NCI-H187 treated with DMSO at 0.1 percent for 48 hours (cell line): Measurements from ENCODE around the gene MRPL20.
"Not testable (repeated sequence)": the region's sequence is repeated elsewhere in the genome, so short reads cannot be mapped to it uniquely, and the experiment has no call there.

Source experiments
- DNase-seq: peaks from one replicate; lab custom pipeline; 2025; lab: John Stamatoyannopoulos, UW

MRPL20 gene

DNA sequence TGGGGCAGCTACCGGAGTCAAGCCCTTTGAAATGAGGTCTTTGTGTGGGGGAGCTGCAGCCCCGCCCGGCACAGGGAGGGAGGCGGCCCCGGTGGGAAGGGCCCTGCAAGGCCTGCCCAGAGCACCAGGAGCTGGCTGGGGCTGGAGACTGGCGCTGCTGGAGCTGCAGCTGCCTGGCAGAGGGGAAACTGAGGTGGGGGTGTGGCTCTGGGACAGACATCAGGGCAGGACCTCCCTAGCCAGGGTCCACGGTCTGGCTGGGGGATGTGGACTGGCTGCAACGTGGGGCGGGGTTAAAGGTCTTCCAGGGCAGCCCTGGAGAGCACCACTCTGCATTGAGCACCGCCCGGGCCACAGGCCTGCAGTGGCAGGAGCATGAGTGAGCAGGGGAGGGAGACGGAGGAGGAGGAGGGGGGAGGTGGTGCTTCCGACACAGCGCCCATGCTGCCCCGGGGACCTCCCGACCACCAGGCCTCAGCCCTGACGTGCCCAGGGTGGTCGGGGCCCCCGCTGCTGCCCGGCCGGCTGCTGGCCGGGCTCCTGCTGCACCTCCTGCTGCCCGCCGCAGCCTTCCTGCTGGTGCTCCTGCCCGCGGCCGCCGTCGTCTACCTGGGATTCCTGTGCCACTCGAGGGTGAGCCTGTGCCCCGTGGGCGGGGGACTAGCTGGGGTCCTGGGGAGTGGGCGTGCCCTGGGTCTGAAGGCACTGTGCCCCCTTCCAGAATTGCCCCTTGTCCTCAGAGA is 18.8 kb upstream of the MRPL20 start:
- DNase-seq: no peak

DNA sequence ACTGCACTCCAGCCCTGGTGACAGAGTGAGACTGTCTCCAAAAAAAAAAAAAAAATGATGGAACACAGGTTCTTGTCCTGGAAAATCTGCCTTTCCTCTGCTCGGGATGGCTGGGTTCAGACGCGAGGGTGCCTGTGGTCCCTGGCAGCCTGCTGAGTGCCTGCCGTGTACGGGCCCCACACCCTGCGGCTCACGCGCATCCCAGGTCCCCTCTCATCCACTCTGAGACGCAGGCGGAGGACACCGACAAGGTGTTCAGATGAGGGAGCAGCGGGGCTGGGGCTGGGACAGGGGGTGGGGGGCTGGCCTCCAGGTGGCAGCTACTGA is 18.3 kb upstream of the MRPL20 start:
- no peak for DNase-seq

DNA sequence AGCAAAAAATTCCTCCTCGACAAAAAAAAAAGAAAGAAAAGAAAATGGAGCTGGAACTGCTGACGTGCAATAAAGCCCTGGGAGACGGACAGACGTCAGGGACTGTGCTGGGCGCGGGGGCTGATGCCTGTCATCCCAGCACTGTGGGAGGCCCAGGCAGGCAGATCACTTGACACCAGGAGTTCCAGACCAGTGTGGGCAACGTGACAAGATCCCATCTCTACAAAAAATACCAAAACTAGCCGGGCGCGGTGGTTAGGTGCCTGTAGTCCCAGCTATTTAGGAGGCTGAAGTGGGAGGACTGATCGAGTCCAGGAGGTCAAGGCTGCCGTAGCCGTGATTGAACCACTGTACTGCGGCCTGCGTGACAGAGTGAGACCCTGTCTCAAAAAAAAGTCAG is 17.6 kb upstream of the MRPL20 start:
- no peak for DNase-seq

DNA sequence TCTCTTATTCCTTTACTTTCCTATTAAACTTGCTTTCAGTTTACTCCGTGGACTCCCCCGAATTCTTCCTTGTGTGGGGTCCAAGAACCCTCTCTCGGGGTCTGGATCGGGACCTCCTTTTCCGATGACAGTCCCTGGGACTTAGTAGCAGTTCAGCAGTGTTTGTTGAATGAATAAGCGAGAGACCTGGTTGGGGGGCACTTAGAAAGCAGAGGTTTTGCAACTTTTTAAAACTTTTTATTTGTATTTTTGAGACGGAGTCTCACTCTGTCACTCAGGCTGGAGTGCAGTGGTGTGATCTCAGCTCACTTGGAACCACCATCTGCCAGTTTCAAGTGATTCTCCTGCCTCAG is 16.1 kb upstream of the MRPL20 start:
- no peak for DNase-seq

DNA sequence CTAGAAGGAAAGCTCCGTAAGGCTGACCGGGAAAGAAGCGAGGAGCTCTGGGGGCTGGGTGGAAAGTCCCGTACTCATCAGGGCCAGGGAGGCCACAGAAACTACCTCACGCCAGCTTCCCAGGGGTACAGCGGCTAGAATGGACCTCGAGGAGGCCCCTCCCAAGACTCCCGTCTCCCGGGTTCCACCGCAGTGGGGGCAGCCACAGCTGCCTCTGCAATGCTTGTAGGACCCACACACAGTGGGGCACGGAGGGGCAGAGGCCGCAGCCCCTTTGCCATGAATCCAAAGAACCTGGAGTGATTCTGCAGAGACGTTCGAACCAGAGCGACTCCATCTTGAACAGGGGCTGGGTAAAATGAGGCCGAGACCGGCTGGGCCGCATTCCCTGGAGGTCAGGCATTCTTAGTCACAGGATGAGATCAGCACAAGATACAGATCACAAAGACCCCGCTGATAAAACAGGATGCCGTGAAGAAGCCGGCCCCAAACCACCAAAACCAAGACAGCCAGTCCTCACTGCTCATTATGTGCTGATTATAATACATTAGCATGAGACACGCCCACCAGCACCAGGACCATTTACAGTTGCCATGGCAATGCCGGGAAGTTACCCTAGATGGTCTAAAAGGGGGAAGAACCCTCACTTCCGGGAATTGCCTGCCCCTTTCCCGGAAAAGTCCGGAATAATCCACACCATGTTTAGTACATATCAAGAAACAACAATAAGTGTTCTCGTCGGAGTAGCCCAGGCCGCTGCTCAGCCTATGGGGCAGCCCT is 15.6 kb upstream of the MRPL20 start:
- DNase-seq: no peak

DNA sequence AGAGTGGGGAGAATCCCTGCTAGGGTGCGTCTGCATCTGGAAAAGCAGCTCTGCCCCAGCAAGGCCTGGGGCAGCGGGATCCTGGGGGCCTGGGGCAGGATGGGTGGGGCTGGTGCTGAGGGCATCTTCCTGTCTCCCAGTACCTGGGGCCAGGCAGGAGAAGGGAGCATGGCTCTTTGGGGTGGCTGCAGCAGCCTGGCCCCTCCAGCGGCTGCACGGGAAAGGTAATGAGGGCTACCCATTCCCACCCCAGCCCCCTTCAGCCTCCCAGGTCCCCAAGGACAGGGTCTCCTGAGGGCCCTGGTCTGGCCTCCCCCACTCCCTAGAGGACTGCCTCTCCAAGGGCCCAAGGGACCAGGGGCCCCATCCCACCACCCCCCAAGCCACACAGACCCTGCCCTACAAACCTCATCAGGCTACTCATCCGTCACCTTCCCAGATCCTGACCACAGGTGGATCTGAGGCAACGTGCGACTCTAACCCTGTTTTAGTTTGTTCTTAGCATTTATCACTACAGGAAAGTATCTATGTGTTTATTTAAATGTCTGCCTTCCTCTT is 14.9 kb upstream of the MRPL20 start:
- no peak for DNase-seq

DNA sequence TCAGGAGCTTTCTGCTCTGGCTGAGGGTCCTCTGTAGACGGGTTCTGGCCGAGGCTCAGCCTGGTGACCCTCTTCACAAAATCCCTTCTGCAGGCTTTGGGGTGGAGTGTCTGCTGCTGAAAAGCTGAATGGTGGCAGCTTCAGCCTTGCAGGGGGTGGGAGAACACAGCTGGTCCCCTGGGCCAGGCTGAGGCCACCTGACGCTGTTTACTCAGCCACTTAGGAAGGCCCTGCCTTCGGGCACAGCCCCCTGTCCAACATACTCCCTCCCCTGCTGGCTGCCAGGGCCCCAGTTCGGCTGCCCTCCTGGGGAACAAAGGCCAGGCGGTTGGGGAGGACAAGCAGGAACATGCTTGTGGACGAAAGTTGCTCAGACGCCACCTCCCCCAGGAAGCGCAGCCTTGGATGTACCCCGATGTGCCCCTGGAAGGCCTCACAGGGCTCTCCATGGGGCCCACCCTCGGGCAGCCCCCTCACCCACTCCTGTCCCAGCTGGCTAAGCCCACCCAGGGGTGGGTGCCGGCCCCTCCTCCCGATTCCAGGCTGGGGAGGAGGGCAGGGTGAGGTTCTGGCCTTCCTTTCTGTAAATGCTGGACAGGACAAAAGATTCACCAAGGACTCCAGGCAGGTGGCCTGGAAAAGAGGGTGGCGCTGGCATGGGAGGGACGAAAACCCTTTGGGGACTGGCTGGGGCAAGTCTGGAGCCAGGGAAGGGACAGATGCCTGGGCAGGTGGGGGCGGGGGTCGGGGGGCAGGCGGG is 14.2 kb upstream of the MRPL20 start, which contains the start of gene ANKRD65:
TSS of gene ANKRD65 (minus strand) at position 130 of the 760 bp plus-strand sequence. CDS start 271 bp downstream, outside the sequence.
- DNase-seq: no peak

DNA sequence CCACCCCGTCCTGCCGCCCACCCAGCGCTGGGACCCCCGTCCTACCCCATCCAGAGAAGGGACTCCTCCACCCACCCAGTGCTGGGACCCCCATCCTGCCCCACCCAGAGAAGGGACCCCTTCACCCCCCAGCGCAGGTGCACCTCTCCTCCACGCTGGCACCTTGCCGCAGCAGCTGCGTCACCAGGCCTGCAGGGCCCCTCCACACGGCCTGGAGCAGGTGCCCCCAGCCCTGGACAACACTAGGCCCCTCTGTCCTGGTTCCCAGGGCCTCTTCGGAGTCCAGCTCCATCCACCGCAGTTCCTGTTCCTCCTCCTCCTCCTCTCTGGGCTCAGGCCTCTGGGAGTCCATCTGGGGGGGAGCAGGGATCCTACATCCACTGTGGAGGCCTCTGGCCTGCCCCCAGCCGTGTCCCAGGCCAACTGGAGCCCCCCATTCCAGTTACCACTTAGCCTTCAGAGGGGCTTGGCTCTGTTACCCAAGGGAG is 13.6 kb upstream of the MRPL20 start:
- no peak for DNase-seq

DNA sequence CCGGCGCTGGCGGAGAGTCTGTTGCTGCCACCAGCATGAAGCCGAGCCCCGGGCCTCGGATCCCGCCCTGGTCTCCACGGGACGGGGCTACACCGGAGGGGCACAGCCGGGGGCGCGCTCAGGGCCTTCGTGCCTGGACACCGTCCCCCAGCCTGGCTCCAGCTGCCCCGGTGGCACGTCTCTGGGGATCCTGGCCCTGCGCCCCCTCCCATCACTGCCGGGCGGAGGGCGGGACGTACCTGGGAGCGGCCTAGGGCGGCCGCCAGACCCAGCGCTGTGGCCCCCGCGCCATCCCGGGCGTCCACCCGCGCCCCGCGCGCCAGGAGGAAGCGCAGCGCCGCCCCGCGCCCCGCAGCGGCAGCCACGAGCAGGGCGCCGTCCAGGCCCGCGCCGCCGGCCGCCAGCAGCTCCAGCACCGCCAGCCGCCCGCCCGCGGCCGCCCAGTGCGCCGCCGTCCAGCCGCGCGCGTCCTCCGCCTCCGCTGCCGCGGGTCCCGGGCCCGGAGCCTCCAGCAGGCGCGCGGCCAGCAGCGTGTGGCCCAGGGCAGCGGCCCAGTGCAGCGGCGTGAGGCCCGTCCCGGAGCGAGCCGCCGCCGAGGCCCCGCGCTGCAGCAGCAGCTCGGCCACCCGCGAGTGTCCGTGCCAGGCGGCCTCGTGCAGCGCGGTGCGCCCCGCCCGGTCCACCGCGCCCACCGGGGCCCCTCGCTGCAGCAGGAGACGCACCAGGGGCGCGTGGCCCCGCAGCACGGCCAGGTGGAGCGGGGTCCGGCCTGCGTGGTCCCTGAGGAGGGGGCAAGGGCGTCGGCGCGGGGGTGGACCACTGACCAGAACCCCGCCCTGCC is 12.9 kb upstream of the MRPL20 start:
- no peak for DNase-seq

DNA sequence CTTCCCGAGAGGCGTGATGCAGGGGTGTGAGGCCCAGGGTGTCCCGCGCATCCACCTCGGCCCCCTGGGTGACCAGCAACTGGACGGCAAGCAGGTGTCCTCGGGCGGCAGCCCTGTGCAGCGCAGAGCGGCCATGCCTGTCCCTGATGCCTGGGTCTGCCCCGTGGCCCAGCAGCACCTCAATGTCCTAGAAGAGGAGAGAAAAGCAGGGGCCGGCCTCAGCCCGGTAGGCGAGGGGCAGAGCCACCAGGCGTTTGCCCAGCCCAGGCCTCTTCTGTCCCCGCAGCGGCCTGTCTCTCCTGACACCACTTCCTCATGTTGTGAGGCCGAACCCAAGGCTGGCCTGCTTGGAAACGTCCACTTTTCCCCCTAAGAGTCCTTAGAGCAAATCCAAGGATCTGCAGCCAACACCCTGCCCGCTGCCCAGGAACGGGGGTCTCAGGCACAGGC is 12.3 kb upstream of the MRPL20 start:
- DNase-seq: no peak

DNA sequence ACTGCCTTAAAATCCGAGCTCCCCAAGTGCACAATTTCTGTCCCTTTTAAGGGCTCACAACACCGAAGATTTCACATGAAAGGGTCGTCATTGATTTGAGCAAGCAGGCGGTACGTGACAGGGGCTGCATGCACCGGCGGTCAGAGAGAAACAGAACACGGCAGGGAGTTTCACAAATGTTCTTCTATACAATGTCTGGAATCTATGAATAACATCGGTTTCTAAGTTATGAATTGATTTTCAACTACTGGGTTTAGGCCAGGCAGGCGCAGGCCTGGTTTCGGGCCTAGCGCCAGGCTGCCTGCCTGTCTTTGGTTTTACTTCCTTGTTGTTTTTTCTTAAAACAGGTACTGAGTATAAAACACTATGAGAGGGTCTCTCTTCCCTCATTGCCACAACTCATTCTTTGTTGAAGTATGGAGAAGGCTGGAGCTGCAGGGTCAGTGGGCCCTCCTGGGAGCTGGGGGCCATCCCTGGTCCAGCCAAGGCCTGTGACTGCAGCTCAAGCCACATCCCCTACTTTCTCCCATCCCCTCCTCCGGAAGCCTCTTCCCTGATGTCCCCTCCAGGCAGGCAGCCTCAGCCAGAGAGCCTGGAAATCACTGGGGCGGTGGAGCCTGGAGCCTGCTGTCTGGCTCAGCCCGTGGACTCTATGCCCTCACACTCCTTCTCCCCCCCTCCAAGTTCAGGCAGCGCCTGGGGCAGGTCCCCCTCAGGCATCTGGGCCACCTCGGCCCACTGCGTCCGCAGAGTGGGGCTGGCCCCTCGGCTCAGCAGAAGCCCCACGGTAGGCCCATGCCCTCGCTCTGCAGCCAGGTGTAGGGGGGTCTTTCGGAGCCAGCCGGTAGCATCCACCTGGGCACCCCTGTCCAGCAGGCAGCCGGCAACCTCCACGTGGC is 11.6 kb upstream of the MRPL20 start:
- no peak for DNase-seq

DNA sequence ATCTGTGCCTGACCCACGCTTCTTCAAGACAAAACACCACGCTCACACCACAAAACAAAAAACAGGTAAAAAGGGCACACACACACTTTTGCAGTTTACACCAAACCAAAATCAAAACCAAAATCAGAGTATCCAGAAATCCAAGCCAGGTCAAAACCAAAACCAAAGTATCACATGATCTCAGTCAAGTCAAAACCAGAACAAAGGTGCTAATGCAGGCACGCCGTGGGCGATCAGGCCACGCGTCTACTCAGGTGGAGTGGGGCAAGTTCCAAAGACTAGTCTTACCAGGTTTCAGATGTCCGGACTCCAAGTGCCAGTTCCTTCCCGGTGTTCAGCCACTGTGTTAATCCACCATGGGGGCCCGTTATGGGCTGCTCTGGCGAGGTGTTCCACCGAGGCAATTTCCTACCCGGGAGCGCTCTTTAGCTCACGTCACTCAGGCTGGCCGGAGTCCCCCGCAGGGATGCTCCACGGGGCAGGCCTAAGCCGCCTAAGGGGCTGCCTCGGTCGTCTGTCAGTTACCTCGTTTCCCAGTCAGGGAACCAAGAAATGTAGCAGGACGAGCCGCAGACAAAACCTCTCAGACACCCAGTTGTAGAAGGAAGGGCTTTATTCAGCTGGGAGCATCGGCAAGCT is 10.9 kb upstream of the MRPL20 start:
- not testable (repeated sequence) for DNase-seq

DNA sequence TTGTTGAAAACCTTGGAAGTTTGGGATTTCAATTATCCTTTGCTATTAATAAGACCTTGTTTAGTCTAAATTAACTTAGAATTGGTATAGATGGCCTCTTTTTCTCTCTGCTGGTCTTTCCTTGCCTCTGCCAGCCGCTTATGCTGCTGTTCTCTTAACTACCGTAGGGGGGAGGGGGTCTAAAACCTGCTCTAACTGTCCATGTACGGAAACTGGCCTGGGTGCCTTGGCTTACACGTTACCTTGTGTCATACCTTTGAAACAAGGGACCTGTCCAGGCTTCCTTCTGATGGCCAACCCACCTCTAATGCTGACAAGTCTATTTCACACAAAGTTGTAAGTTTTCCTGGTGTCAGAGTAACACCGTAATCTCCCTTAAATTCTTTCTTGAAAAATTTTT is 10.3 kb upstream of the MRPL20 start:
- DNase-seq: not testable (repeated sequence)

DNA sequence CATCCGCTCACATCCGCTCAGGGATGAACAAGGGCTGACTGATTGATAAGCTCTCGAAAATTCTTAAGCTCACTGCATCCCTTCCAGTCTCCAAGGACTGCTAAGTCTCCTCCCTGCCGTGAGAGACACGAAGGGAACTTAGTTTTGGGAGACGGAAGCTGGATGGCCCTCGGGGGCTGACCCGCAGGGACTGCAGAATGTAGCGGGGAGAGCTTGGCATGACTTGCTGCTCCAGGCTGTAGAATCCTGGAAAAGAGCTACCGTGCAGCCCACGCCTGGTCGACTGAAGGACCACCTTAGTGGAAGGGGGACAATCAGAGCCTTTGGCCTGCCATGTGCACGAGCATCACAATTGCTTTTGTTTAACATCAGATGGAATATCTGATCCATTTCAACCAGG is 8.7 kb upstream of the MRPL20 start:
- DNase-seq: no peak

DNA sequence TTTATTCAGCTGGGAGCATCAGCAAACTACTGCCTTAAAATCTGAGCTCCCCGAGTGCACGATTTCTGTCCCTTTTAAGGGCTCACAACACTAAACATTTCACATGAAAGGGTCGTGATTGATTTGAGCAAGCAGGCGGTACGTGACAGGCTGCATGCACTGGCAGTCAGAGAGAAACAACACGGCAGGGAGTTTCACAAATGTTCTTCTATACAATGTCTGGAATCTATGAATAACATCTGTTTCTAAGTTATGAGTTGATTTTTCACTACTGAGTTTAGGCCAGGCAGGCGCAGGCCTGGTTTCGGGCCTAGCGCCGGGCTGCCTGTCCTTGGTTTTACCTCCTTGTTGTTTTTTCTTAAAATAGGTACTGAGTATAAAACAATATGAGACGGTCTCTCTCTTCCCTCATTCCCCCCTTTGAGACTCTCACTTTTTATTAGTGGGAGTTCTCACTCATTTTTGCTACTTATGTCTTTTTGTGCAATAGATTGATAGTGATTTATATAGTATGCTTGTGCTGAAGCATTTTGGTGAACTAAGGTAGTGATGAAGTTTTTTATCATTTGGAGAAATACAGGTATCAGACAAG is 5.3 kb upstream of the MRPL20 start:
- not testable (repeated sequence) for DNase-seq

DNA sequence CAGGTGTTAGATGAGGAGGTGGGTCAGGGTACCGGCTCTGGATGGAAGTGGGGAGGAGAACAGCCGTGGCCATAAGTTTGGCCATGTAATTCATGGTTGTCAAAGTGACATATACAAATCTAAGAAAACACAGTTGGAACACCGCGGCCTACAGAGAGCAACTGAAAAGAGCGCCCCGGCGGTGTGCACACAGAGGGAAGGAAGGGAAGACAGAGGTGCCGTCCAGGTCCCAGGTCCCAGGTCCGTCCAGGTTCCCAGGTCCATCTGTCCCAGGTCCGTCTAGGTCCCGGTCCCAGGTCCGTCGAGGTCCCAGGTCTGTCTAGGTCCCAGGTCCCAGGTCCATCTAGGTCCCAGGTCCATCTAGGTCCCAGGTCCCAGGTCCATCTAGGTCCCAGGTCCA is 4.5 kb upstream of the MRPL20 start:
- no peak for DNase-seq

DNA sequence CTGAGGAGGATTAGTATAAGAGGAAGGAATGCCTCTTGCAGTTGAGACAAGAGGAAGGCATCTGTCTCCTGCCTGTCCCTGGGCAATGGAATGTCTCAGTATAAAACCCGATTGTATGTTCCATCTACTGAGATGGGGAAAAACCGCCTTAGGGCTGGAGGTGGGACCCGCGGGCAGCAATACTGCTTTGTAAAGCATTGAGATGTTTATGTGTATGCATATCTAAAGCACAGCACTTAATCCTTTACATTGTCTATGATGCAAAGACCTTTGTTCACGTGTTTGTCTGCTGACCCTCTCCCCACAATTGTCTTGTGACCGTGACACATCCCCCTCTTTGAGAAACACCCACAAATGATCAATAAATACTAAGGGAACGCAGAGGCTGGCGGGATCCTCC is 3.1 kb upstream of the MRPL20 start:
- DNase-seq: not testable (repeated sequence)

DNA sequence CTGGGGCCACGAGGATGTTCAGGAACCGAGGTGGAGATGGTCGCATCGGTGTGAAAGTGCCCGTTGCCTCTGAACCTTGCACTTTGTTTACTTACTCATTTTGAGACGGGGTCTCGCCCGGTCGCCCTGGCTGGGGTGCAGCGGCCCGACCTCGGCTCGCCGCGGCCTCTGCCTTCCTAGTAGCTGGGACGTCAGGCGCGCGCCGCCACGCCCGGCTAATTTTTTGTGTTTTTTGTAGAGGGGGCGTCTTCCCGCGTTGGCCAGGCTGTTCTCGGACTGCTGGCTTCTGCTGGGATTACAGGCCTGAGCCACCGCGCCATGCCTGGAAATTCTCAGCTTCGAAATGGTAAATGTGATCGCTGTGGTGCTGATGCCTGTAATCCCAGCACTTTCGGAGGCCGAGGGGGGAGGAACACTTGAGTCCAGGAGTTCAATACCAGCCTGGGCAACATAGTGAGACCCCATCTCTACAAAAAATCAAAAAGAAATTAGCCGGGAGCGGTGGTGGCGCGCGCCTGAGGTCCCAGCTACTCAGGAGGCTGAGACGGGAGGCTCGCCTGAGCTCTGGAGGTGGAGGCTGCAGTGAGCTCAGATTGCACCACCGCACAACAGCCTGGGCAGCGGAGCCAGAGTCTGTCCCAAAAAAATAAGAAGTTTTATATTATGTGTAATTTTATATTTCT is 684 bp upstream of the MRPL20 start:
- DNase-seq: no peak
